WI38 (cell line): ENCODE data around the gene CRYGB.
"Not testable (repeated sequence)": the region's sequence is repeated elsewhere in the genome, so short reads cannot be mapped to it uniquely, and the experiment has no call there.

Experiments
- H3K4me3 ChIP-seq: 2 replicates; pipeline ENCODE4 v1.5.1; 2011; ENCODE audit warnings: low read depth, mild to moderate bottlenecking, control low read depth, low read length
- CTCF ChIP-seq: IDR thresholded peaks from 2 replicates; pipeline ENCODE4 v1.5.1; 2012; ENCODE audit warnings: low read depth, mild to moderate bottlenecking, control low read depth, low read length

Gene CRYGB

GRCh38 chr2:208150094-208150493 lies 4.1 kb upstream of the CRYGB start:
- H3K4me3 ChIP-seq: no peak overlapping the region
- TF ChIP-seq CTCF: no peak

- no peak for TF ChIP-seq CTCF
- no peak overlapping the region for H3K4me3 ChIP-seq
Measured at GRCh38 chr2:208148803-208149202, 2.8 kb upstream of the CRYGB start.

- H3K4me3 ChIP-seq: no peak overlapping the region
- TF ChIP-seq CTCF: no peak
Measured at GRCh38 chr2:208147759-208148158, 1.8 kb upstream of the CRYGB start.

GRCh38 chr2:208147008-208147407 lies 1.1 kb upstream of the CRYGB start:
- no peak for TF ChIP-seq CTCF

GRCh38 chr2:208142925-208143799 lies 2.8 kb downstream of the CRYGB start:
- no peak for TF ChIP-seq CTCF

More at GRCh38 chr2:208147008-208147407, 1.1 kb upstream of the CRYGB start:
- no peak overlapping the region for H3K4me3 ChIP-seq

GRCh38 chr2:208142240-208142924 lies 3.6 kb downstream of the CRYGB start:
- TF ChIP-seq CTCF: no peak
- H3K4me3 ChIP-seq: no peak overlapping the region

More at GRCh38 chr2:208142925-208143799, 2.8 kb downstream of the CRYGB start:
- no peak overlapping the region for H3K4me3 ChIP-seq

GRCh38 chr2:208139447-208139846 lies 6.5 kb downstream of the CRYGB start:
- H3K4me3 ChIP-seq: no peak overlapping the region
- TF ChIP-seq CTCF: no peak

- not testable (repeated sequence) for H3K4me3 ChIP-seq
Measured at GRCh38 chr2:208138334-208138733, 7.6 kb downstream of the CRYGB start.
